Nephron (organoid): ENCODE measurements around the gene KDM1A.

Experiments used
- H3K27ac Mint-ChIP-seq, 3 experiments: 2 replicates each; pipeline ENCODE4 v1.8.0; 2020; ENCODE audit warnings: mixed read lengths in 3 of 3, mild to moderate bottlenecking in 2 of 3, moderate library complexity in 1 of 3
- H3K27me3 Mint-ChIP-seq: 2 replicates; pipeline ENCODE4 v1.8.0; 2021; ENCODE audit warnings: low read depth, mild to moderate bottlenecking, moderate library complexity, mixed read lengths
- H3K36me3 Mint-ChIP-seq: 2 replicates; pipeline ENCODE4 v1.8.0; 2020; ENCODE audit warnings: low read depth, mixed read lengths
- H3K4me1 Mint-ChIP-seq: 2 replicates; pipeline ENCODE4 v1.8.0; 2020; ENCODE audit warnings: mixed read lengths
- H3K4me3 Mint-ChIP-seq, 3 experiments: 2 replicates each; pipeline ENCODE4 v1.8.0; 2020; ENCODE audit warnings: mild to moderate bottlenecking in 3 of 3, mixed read lengths in 3 of 3, moderate library complexity in 2 of 3
- H3K9me3 Mint-ChIP-seq: 2 replicates; pipeline ENCODE4 v1.8.0; 2020; ENCODE audit warnings: mixed read lengths
- TF ChIP-seq, protein P1 (sequence below), 3 experiments: fragments of 200-600 bp; sonication (generic); IDR thresholded peaks; one replicate each; pipeline ENCODE4 v1.5.0; 2021; ENCODE audit warnings: antibody characterized with exemption in 3 of 3; ENCODE audit not compliant: unreplicated experiment in 3 of 3

Gene KDM1A

DNA sequence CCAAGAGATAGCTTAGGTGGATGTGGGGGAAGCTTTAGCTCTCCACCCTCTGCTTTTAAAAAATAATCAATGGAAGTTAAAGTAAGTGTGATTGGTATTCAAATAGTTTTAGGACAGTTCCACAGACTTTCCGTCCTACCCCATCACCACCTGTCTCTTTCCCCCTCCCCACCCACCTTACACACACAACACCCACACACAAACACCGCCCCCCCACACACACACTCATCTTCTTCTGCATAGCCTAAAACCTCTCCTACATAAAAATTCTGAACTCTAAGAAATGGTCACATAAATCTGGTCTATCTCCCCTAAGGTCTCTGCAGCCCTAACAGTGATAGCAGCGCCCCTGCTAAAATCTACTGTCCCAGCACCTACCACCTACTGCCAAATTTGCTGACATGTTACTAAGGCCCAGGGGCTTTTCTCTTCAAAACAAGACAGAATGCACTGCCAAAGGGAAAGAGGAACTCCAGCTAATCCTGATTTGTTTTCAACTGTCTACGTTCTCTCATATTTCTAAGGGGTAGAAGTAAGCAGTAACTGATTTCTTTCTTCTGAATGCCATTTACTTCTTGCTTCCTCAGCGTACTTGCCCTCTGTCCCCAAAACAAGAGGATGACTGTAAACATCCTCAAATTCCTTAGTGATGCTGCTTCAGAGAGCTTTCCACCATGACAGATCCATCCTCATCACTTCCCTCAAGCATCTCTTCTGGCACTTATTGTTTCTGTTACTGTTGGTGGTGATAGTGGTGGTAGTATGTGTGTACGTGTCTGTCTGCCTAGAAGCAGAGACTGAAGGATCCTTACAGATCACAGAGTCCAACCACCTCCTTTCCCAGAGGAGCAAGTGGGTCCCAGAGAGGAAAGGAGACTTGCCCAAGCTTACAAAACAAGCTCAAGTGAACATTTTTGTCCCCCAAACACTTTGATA, 92.6 kb downstream of the KDM1A start:
- Mint-ChIP-seq H3K9me3 (no peaks in the 10 kb centered on the region), H3K27me3 (no peaks in the 10 kb centered on the region), H3K4me3 (no peak overlapping the region), H3K36me3 (peaks cover 16% of the 10 kb centered on the region), H3K4me1 (peaks cover 38% of the 10 kb centered on the region), H3K27ac (peak overlapping the region; percentile 29 to 68 (median 48))
- TF ChIP-seq, protein P1, sequence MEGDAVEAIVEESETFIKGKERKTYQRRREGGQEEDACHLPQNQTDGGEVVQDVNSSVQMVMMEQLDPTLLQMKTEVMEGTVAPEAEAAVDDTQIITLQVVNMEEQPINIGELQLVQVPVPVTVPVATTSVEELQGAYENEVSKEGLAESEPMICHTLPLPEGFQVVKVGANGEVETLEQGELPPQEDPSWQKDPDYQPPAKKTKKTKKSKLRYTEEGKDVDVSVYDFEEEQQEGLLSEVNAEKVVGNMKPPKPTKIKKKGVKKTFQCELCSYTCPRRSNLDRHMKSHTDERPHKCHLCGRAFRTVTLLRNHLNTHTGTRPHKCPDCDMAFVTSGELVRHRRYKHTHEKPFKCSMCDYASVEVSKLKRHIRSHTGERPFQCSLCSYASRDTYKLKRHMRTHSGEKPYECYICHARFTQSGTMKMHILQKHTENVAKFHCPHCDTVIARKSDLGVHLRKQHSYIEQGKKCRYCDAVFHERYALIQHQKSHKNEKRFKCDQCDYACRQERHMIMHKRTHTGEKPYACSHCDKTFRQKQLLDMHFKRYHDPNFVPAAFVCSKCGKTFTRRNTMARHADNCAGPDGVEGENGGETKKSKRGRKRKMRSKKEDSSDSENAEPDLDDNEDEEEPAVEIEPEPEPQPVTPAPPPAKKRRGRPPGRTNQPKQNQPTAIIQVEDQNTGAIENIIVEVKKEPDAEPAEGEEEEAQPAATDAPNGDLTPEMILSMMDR (IDR thresholded peaks at IDR 0.05; ENCODE audit: unreplicated experiment in 3 of 3) = no peak

DNA sequence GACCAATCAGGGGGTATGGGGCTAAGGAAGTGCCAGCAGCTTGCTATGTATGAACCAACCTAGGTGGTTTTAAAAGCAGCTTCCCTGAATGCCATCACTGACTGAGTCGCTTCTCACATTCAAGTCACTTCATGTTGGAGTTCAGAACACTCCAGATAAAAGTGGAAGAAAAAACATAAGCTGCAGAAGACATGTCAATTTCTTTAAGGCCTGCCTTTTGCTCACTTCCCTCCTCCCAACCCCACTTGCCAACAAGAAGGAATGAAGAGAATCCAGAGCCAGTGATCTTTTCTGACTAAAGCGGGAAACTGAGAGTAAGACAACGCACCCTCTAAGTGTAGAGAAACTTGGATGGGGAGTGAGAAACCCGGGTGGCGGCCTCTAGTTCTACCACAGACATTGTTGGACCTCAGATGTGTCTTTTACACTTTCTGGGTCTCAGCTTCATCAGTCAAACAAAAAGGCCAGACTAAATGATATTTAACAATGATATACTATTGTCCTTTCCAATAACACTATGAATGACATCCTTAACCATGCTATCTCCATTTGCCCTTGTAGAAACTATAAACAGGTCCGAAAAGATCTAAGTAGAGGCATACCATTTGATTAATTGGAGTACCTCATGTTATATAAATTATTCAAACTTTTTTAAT, 95.3 kb downstream of the KDM1A start:
- TF ChIP-seq, protein P1 (IDR thresholded peaks at IDR 0.05; ENCODE audit: unreplicated experiment in 3 of 3) = no peak
- Mint-ChIP-seq H3K4me3 (no peak overlapping the region), H3K4me1 (peaks cover 41% of the 10 kb centered on the region), H3K27me3 (no peaks in the 10 kb centered on the region), H3K9me3 (no peaks in the 10 kb centered on the region), H3K36me3 (no peaks in the 10 kb centered on the region), H3K27ac (peak overlapping the region; percentile 17 to 51 (median 25))

DNA sequence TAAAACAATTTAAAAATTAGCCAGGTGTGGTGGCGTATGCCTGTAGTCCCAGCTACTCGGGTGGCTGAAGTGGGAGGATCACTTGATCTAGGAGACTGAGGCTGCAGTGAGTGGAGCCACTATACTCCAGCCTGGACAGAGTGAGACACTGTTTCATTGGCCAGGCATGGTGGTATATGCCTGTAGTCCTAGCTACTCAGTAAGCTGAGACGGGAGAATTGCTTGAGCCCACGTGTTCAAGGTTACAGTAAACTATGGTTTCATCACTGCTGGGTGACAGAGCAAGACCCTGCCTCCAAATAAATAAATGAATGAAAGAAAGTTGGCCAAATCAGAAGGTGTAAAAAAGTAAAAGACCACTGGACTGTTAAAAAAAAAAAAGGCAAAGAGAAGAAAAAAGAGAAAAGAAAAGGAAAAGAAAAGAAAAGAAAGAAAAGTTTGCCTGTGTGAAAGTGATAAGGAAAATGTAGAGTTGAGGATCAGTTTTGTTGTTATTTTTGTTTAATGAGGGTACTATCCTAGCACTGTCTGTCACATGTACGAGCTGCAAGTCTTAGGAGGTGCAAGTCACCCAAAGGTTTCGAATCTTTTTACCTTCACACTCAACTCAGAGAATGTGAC, 97.1 kb downstream of the KDM1A start:
- Mint-ChIP-seq H3K27me3 (no peaks in the 10 kb centered on the region), H3K9me3 (no peaks in the 10 kb centered on the region), H3K4me3 (no peak overlapping the region), H3K36me3 (no peaks in the 10 kb centered on the region), H3K4me1 (peaks cover 47% of the 10 kb centered on the region), H3K27ac (peak overlapping the region in 2 of 3 experiments; percentile 10 to 31)
- TF ChIP-seq, protein P1 (IDR thresholded peaks at IDR 0.05; ENCODE audit: unreplicated experiment in 3 of 3) = no peak

- peaks cover 42% of the 10 kb centered on the region for H3K4me1 Mint-ChIP-seq
- H3K4me3 Mint-ChIP-seq = no peak overlapping the region
Measured at GRCh38 chr1:23116921-23117699, 97.8 kb downstream of the KDM1A start.

GRCh38 chr1:23118407-23118806, 99.1 kb downstream of the KDM1A start:
- Mint-ChIP-seq H3K27me3 (no peaks in the 10 kb centered on the region), H3K27ac (no peak overlapping the region), H3K4me1 (peaks cover 45% of the 10 kb centered on the region), H3K4me3 (no peak overlapping the region), H3K36me3 (no peaks in the 10 kb centered on the region), H3K9me3 (no peaks in the 10 kb centered on the region)
- TF ChIP-seq, protein P1 (IDR thresholded peaks at IDR 0.05; ENCODE audit: unreplicated experiment in 3 of 3) = no peak

More at GRCh38 chr1:23116921-23117699, 97.8 kb downstream of the KDM1A start:
- Mint-ChIP-seq H3K9me3 (no peaks in the 10 kb centered on the region), H3K27me3 (no peaks in the 10 kb centered on the region), H3K36me3 (no peaks in the 10 kb centered on the region), H3K27ac (peak overlapping the region in 2 of 3 experiments; percentile 10 to 31)
- TF ChIP-seq, protein P1 (IDR thresholded peaks at IDR 0.05; ENCODE audit: unreplicated experiment in 3 of 3) = no peak
